Hippocampal formation (tissue), 2 donors: ENCODE data around the gene ZFAND2A.
"Not testable (repeated sequence)": the region's sequence is repeated elsewhere in the genome, so short reads cannot be mapped to it uniquely, and the experiment has no call there.

Source experiments
- DNase-seq, 2 donors: peaks; one replicate each; lab custom pipeline; 2025; lab: John Stamatoyannopoulos, UW

ZFAND2A gene

DNA sequence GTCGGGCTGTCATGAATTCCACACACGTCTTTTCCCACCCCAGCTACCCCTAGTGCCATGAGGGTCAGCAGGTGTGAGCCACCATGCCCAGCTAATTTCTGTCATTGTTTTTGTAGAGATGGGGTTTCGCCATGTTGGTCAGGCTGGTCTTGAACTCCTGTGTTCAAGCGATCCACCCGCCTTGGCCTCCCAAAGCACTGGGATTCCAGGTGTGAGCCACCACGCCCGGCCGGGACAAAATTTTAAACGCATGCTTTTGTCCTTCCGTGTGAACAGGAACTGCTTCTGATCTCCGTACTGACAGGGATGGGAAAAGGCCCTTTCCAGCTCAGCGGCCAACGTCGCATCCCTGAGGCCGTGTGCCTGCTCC is 15.6 kb upstream of the ZFAND2A start:
- no peak for DNase-seq

DNA sequence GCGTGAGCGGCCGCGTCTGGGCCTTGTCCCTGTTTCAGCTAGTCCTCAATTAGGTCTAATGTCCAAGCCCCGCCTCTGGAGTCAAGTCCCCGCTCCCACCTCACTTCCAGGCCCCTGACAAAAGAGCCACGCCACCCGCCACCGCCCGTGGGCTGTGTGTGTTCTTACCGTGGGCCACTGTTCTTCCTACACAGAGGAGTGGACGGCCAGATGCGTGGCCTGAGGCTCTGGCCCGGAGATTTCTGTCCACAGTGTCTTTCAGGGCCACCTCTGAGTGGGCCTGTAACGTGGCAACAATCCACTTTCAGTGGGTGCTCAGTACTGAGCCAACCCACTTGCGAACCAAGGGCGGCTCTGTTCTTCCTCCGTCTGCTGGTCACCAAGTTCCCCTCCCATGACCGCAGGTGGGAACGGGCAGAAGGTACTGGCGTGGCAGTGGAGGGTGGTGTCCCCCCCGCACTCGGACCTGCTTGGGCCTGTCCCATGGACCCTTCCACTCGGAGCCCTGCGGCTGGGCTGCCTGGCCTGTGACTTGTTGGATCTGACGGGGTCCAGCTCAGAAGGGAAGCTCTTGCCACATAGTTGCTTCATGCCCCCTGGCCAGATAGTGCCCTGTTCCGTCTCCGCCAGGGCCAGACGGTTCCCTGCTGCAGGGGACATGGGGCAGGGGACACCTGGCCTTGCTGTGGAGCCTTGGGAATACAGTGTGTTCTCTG is 15.0 kb upstream of the ZFAND2A start:
- DNase-seq, result no peak

DNA sequence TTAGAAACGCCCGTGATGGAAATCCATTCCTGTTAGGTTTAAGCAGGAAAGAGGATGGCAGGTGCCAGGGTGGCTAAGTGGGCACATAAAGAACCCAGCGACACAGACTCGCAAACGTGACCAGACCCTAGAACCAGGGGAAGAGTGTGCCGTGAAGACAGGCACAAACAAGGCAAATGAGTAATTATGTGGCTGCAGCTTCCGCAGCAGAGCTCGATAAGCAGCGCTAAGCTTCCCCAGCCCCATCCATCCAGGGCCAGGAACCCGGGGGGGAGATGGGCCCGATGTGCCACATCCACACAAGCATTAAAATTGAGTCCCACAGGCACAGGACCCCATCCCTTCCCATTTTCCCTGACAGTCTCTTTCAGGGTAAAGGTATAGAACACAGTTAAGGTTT is 14.0 kb upstream of the ZFAND2A start:
- no peak for DNase-seq

DNA sequence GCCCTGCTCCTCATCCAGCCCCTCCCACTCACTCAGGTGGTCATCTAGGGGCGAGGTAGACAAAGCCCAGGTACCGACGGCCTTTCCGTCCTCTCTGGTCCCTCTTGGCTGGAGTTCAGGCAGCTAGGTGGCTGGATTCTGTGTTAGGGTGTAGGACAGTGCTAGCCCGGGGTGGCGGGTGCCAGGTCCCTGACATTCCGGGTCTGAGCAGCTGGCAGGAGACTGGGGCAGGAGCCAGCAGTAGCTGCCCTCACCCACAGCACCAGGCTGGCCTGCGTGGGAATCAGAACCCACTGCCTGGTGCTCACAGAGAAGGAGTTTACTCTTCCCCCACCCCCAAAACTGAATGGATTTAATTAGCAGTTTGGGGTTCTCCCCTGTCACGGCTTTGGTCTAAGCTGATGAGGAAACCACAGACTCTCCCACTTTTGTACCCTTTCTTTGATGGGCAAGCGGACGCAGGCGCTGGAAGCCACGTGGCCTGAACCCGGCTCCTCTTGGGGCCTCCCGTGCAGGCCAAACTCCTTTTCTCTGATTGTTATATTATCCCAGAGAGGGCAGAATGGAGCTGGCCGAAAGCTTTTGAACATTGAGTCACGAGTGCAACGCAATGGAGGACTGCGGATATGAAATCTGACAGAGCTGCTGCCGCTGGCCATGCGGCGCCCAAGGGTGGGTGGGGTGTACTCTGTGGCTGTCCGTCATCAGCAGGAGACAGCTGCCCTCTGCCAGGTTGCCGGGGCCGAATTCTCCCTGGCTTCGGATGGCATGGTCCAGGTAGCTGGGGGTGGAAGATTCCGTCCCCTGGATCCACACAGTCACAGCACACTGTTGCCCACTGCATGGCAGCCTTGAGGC is 12.9 kb upstream of the ZFAND2A start:
- DNase-seq, result no peak

DNA sequence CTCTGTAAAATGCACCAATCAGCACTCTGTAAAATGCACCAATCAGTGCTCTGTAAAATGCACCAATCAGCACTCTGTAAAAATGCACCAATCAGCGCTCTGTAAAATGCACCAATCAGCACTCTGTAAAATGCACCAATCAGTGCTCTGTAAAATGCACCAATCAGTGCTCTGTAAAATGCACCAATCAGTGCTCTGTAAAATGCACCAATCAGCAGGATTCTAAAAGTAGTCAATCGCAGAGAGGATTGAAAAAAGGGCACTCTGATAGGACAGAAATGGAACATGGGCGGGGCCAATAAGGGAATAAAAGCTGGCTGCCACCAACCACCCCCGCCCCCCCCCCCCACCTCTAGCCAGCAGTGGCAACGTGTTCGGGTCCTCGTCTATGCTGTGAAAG is 11.5 kb upstream of the ZFAND2A start:
- DNase-seq, result not testable (repeated sequence)

DNA sequence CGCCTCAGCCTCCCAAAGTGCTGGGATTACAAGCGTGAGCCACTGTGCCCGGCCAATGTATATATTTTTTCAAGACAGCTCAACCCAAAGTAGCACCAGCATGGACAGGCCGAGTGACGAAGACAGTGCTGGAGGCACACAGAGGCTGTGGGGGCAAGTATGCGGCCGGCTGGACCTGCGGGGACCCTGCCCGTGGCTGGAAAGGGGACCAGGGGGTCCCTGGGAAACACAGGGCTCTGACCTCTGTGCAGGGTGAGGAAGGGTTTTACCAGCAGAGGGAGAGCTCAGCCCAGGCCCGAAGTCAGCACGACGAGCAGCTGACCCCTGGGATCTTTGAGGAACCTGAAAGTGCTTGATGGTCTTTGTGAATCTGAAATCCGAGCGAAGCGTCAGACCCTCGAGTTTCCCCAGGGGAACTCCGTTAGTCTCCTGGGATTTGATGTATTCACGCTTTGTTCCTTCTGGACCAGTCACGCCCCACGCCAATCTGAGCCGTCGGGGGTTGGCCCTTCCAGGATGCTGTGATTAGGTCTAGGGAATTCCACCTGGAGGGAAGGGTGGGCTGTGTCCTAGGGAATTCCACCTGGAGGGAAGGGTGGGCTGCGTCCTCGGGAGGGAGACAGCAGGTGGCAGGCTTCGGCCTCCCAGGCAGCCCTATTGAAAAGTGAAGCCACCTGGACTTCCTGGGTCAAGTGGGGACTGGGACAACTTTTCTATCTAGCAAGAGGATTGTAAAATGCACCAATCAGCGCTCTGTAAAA is 10.9 kb upstream of the ZFAND2A start:
- no peak for DNase-seq

DNA sequence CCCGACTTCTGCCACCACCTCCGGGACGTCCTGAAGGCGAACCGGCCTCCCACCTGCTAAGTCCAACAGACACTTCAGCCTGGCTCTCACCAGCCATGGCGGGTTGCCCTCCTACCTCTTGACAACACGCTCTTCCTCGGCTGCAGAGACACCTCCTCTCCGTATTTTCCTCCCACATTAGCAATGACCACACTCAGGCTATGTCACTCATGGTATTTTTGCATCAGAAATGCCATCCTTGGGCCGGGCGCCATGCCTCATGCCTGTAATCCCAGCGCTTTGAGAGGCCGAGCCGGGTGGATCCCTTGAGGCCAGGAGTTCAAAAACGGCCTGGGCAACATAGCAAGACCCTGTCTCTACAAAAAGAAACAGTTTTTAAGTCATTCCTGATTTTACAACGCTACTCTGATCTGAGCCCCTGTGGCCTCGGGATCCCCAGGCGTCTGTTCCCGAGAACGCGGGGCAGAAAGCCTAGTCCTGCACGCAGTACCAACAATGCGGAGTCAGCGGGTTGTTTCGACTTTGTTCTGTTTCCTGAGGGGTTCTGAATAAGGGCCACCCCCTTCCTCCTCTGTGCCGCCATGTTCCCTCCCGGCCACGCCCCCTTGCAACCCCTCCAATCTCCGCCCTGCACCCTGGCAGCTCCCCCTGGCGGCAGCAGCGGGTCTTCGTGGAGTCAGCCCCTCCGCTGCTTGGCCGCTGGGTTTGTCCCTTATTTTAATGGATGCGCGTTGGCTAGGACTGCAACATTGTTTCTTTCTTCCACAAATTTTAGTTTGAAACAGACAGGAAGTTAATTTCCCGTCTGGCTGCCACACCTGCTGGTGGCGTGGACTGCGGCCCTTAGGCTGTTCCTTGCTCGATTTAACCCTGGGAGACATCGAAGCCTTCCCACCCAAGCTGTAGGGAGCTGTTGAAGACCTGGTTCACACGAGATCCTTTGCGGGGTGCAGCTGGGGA is 9.7 kb upstream of the ZFAND2A start:
- DNase-seq, result peak in 1 of 2 donors; percentile 5

DNA sequence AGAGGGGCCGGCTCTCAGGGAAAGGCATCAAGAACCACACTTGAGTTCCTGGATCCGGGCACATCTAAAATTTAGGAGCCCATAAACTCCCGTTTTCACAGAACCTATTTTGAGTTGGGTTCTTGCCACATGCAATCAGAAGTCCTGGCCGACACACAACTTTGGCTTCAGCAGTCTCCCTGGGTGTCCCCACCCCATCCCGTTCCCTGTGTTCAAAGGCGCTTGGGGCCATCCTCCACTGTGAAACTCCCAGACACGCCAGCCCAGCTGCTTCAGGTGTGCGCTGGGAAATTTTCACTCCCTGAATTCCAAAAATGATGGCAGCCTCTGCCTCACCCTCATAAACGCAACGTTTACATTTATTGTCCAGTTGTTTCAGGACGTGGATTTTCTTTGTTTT is 8.4 kb upstream of the ZFAND2A start:
- DNase-seq, result no peak

DNA sequence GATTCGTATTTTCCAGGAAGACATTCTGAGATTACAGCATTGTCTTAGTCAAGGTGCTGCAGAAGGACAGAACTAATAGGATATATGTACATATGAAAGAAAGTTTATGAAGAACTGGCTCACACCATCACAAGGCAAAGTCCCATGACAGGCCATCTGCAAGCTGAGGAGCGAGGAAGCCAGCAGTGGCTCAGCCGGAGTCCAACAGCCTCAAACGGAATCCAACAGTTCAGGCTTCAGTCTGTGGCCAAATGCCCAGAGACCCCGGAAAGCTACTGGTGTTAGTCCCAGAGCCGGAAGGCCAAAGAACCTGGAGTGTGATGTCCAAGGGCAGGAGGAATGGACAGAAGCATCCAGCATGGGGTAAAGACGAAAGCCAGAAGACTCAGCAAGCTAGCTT is 4.4 kb upstream of the ZFAND2A start:
- no peak for DNase-seq

DNA sequence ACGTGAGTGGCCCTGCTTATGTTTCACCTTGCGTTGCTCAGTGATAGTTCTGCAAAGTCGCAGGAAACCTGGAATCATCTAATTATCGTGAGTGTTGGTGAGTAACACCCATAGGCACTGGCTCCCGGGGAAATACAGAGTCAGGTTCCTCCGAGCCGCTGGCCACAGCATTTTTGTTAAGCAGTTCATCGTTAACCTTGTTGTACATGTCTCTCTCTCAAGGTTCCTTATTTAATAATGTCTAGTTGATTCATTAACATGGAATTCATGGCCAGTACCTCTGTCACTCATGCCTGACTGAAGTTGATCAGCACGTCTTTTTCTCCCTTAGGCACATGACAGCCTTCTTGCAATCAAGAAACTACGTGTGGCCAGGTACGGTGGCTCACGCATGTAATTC is 3.1 kb upstream of the ZFAND2A start:
- DNase-seq, result no peak

DNA sequence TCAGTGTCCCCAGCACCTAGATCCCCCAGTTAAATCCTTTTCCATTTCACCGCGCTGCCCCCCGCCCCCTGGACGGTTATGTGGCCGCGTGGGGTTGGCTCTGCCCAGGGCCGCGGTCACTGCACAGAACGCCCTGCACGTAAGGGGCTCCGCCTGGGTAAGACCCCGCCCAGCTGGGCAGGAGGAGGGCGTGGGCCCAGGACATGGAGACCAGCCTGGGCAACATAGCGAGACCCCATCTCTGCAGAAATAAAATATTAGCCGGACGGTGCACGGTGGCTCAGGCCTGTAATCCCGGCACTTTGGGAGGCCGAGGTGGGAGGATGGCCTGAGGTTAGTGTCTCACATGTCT is 650 bp upstream of the ZFAND2A start:
- DNase-seq, result no peak

DNA sequence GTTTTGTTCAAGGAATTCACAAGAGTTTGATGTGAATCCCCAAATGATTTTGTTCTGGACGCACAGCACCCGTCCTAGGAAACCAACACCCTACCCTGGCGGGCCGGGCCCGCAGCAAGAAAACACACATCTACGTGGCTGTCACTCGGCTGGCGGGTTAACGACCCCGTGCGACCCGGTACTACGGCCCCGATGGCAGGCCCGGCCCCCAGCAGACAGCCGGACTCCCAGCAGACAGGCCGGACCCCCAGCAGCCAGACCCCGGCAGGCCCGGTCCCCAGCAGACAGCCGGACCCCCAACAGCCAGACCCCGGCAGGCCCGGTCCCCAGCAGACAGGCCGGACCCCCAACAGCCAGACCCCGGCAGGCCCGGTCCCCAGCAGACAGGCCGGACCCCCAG is 765 bp downstream of the ZFAND2A start:
- not testable (repeated sequence) for DNase-seq

DNA sequence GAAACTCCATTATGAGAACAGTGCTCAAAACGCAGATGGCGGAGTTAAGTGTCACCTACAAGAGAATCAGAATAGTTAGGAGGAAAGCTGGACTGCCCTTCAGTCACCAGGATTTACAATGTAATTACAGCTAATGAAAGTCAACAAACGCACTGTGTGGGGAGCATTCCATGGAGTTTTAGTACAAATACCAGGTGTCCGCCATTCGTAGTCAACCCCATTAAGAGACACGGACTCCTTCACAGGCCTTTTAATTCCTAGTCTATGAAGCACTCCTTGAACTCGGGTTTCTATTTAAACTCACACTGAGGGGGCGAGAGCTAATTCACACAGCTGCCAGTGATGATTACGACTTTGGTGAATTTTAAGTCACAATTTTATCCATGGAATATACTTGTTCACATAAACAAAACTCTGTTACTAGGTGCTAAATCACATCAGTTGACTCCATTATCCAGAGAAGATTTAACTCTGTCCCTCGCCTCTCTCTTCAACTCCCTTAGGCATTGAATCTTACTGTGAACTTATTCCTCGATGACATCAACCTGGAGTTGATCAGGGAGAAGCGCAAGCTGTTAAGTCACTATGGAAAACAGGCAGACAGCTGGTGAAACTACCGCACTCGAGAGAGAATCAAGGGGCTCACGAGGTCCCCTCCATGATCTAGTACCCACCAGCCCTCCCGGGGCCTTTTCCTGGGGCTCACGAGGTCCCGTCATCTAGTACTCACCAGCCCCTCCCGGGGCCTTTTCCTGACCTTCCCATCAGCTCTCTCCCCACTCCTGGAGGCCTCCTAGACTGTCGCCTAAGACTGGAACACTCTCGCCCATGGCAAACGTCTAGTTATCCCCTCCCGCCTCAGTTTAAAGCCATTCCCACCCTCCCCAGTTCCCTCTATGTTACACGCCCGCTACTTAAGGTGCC is 1.5 kb downstream of the ZFAND2A start:
- DNase-seq, result no peak

DNA sequence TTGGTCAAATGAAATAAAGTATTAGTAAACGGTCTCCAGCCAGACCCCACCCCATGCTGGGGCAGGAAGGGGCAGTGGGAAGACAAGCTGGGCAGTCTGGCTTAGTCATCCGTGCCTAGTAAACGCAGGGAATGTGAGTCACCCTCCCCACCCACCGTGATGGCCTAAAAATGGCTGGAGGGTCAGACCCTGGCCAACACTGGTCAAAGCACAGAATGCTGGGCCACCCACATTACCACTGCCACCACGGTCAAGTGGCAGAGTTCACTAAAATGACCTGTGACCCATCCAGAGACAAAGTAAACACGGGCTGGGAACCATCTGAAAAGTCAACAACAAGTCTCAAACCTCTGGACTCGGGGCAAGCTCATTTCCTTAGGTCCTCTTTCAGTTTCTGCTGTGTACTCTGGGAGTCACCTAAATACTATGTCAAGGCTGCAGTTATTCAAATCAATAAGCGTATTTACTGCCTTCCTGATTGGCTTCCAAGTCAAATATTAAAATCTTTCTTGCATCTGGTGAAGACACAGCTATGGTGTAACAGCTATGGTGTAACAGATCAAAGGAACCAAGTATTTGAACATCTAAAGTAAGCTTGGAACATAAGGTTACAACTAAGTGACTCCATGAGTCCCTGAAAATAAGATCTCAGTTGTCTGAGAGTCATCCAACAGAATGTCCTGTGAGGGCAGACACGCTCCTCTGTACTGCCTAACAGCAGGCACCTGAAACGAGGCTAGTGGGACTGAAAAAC is 3.0 kb downstream of the ZFAND2A start:
- no peak for DNase-seq

DNA sequence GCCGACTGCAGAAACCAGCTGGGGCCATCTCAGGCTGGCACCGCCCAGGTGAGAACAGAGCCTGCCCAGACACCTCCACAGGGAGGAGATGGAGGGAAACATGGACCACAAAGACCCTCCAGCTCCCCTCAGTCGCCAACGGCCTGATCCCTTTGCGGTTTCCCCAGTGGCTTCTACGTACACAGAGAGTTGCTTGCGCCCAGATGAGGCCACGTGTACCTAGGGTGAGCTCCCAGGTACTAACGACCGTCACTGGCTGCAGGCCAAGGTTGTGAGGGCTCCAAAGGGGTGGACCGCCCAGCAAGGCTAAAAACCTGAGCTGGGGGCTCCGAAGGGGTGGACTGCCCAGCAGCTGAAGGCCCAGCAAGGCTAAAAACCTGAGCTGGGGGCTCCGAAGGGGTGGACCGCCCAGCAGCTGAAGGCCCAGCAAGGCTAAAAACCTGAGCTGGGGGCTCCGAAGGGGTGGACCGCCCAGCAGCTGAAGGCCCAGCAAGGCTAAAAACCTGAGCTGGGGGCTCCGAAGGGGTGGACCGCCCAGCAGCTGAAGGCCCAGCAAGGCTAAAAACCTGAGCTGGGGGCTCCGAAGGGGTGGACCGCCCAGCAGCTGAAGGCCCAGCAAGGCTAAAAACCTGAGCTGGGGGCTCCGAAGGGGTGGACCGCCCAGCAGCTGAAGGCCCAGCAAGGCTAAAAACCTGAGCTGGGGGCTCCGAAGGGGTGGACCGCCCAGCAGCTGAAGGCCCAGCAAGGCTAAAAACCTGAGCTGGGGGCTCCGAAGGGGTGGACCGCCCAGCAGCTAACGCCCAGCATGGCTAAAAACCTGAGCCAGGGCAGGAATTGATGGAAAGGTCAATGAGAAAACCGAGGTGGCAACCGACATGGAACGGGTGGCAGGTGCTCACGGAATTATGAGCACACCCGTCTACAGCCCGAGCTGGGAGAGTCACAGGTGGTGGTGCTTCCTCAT is 3.9 kb downstream of the ZFAND2A start:
- DNase-seq, result not testable (repeated sequence)

DNA sequence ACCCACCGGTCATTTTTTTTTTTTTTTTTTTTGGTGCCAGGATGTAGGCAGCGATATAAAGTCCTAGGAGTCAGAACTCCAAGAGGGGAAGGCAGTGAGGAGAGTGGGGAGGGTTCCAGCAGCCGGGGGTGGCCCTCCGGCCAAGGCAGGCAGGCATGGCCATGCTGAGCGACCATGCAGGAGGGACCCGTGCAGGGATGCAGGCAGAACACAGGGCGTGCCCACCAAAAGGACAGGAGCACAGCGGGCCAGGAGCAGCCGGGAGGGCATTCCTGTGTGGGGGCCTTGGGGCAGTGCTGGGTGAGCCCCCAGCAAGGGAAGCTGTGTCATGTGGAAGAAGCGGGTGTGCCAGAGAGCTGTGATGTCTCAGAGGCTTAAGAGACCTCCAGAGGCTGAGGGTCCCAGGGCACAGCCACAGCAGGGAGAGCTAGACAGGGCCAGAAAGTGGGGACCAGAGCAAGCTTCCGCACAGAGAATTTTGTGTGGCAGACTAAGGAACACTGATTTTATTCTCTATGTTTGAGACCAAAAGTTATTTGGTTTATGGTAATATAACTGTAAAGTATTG is 5.7 kb downstream of the ZFAND2A start:
- DNase-seq, result no peak

DNA sequence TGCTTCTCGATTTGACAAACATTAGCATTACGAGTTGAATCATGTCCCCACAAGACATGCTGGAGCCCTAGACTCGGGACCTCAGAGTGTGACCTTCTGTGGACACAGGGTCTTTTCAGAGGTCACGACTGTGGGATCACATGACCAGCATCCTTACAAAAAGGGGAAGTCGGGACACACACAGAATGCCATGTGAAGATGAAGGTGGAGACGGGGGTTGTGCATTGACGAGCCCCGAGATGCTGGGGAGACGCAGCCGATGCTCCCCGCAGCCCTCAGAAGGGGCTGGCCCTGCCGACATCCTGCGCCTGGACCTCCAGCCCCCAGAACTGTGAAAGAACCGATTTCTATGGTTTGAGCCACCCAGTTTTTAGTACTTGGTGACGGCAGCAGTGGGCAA is 7.5 kb downstream of the ZFAND2A start:
- no peak for DNase-seq
